ENCODE data around the gene SH2D6.
"Not testable (repeated sequence)": the region's sequence is repeated elsewhere in the genome, so short reads cannot be mapped to it uniquely, and the experiment has no call there.

Gene SH2D6

GRCh38 chr2:85477884-85478283, 59.4 kb downstream of the SH2D6 start:
- DNase-seq (ENCODE audit: low read depth in 1 of 2, low spot score in 1 of 2): no peak
- no peak overlapping the region for H3K4me3 ChIP-seq (replicated peaks; ENCODE audit: insufficient read depth, low read length)

GRCh38 chr2:85481818-85482777, 63.6 kb downstream of the SH2D6 start:
- H3K4me3 ChIP-seq (replicated peaks; ENCODE audit: insufficient read depth, low read length): no peak overlapping the region
- TF ChIP-seq GABPA (IDR thresholded peaks at IDR 0.05; ENCODE audit: low read depth) (no peak), REST (IDR thresholded peaks at IDR 0.05; ENCODE audit: insufficient replicate concordance, low read depth) (no peak), CTCF (IDR thresholded peaks at IDR 0.05; ENCODE audit: insufficient read depth, low read length) (no peak)
- H3K27ac ChIP-seq (replicated peaks): no peak overlapping the region
- no peak for DNase-seq (ENCODE audit: low read depth in 1 of 2, low spot score in 1 of 2)
- H3K27me3 ChIP-seq (ENCODE audit: insufficient read depth, poor library complexity, severe bottlenecking): no peaks in the 10 kb centered on the region

More at GRCh38 chr2:85477884-85478283, 59.4 kb downstream of the SH2D6 start:
- Histone ChIP-seq H3K27me3 (ENCODE audit: insufficient read depth, poor library complexity, severe bottlenecking) (no peaks in the 10 kb centered on the region), H3K27ac (replicated peaks) (no peak overlapping the region)
- TF ChIP-seq POLR2AphosphoS5 (IDR thresholded peaks at IDR 0.05; ENCODE audit: low read depth) (no peak), GABPA (IDR thresholded peaks at IDR 0.05; ENCODE audit: low read depth) (no peak), SPI1 (IDR thresholded peaks at IDR 0.05; ENCODE audit: borderline replicate concordance, low read depth) (no peak), CTCF (IDR thresholded peaks at IDR 0.05; ENCODE audit: insufficient read depth, low read length) (no peak), REST (IDR thresholded peaks at IDR 0.05; ENCODE audit: insufficient replicate concordance, low read depth) (no peak)

- H3K4me3 ChIP-seq (replicated peaks; ENCODE audit: insufficient read depth, low read length); H3K27me3 ChIP-seq (ENCODE audit: insufficient read depth, poor library complexity, severe bottlenecking); H3K27ac ChIP-seq (replicated peaks); DNase-seq (ENCODE audit: low read depth in 1 of 2, low spot score in 1 of 2): not testable (repeated sequence)
Measured at GRCh38 chr2:85484615-85485014, 66.1 kb downstream of the SH2D6 start.

- Histone ChIP-seq H3K27me3 (ENCODE audit: insufficient read depth, poor library complexity, severe bottlenecking) (no peaks in the 10 kb centered on the region), H3K27ac (replicated peaks) (no peak overlapping the region), H3K4me3 (replicated peaks; ENCODE audit: insufficient read depth, low read length) (no peak overlapping the region)
- TF ChIP-seq POLR2AphosphoS5 (IDR thresholded peaks at IDR 0.05; ENCODE audit: low read depth): no peak
- no peak for TF ChIP-seq SPI1 (IDR thresholded peaks at IDR 0.05; ENCODE audit: borderline replicate concordance, low read depth)
- TF ChIP-seq CTCF (IDR thresholded peaks at IDR 0.05; ENCODE audit: insufficient read depth, low read length): no peak
- TF ChIP-seq GABPA (IDR thresholded peaks at IDR 0.05; ENCODE audit: low read depth): no peak
- no peak for TF ChIP-seq REST (IDR thresholded peaks at IDR 0.05; ENCODE audit: insufficient replicate concordance, low read depth)
- DNase-seq (ENCODE audit: low read depth in 1 of 2, low spot score in 1 of 2): peak in 1 of 2 experiments; percentile 29
Measured at GRCh38 chr2:85485815-85486214, 67.3 kb downstream of the SH2D6 start.
